Effector memory CD8-positive, alpha-beta T cell (primary cell): Measurements from ENCODE around the gene PPP2R2B.
"Not testable (repeated sequence)": the region's sequence is repeated elsewhere in the genome, so short reads cannot be mapped to it uniquely, and the experiment has no call there.

ENCODE experiments used
- ATAC-seq: fragments of 150-1000 bp; cut with Tn5 transposase; replicated peaks from 2 replicates; pipeline ENCODE4 v1.10.0; 2021; ENCODE audit warnings: mild to moderate bottlenecking, moderate library complexity
- DNase-seq, 3 experiments: peaks; one replicate each; pipeline ENCODE4 v3.0.0; 2021
- H3K27ac Mint-ChIP-seq, 2 donors: one replicate each; pipeline ENCODE4 v1.8.0; 2022; ENCODE audit warnings: mild to moderate bottlenecking in 2 of 2, mixed read lengths in 2 of 2, moderate library complexity in 2 of 2
- H3K27me3 Mint-ChIP-seq, 2 donors: one replicate each; pipeline ENCODE4 v1.8.0; 2022; ENCODE audit warnings: mixed read lengths in 2 of 2
- H3K36me3 Mint-ChIP-seq: one replicate; pipeline ENCODE4 v1.8.0; 2022; ENCODE audit warnings: mild to moderate bottlenecking, moderate library complexity, mixed read lengths; ENCODE audit not compliant: insufficient read depth
- H3K4me1 Mint-ChIP-seq, 2 donors: one replicate each; pipeline ENCODE4 v1.8.0; 2022; ENCODE audit warnings: low read depth in 2 of 2, mixed read lengths in 2 of 2
- H3K4me3 Mint-ChIP-seq, 2 donors: one replicate each; pipeline ENCODE4 v1.8.0; 2022; ENCODE audit warnings: mild to moderate bottlenecking in 2 of 2, mixed read lengths in 2 of 2, moderate library complexity in 2 of 2
- H3K9me3 Mint-ChIP-seq, 2 donors: one replicate each; pipeline ENCODE4 v1.8.0; 2022; ENCODE audit warnings: mixed read lengths in 2 of 2

Gene PPP2R2B

DNA sequence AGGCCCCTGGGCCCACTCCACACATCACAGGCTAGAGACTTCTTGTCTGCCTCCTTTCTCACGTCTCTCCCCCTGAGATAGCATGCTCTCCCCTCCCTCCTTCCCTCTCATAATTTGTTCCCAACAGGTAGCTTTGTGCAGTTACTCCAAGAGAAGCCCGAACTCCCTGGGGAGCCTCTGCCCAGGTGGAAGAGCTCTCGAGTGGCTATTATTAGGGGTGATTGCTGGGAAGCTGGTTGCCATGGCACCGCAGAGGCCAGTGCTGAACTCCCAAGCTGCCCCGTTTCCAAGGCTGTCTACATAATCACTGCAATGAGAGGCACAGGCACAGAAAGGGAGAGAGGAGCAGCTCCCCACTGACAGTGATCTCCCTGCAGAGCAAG is 257.9 kb downstream of the PPP2R2B start:
- no peak overlapping the region for H3K27ac Mint-ChIP-seq
- H3K9me3 Mint-ChIP-seq, result no peaks in the 10 kb centered on the region
- peaks cover 3% of the 10 kb centered on the region for H3K36me3 Mint-ChIP-seq
- ATAC-seq (no peak), DNase-seq (no peak)
- no peak overlapping the region for H3K4me3 Mint-ChIP-seq
- H3K27me3 Mint-ChIP-seq, result no peaks in the 10 kb centered on the region
- H3K4me1 Mint-ChIP-seq, result peaks cover 7 to 9% of the 10 kb centered on the region in 2 donors

DNA sequence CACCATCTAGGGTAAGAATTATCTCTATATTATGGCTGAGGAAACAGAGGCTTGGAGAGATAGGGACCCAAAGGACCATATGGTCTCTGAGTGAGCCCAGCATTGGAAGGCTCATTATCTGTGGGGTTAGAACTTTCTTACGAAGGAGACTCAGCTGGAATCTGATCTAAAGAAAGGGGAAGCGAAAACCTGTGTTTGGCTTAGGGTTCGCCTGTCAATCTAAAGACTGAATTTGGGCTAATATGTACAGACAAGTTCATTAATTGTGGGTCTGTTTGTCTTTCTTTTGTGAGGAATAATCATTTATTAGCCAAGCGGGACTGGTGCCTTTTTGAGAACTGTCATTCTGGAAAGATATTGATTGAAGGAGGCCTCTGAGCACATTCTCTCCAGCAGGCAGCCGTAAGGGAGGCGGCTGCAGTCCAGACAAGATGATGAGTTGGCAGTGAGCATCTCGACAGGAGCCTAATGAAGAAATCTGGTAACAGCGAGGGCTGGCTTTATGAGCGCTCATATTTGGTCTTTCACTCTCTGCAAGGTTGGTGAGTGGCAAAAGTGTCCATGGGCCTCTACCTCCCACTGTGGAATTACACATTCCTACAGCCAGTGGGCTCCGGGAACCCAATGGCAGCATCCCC is 258.4 kb downstream of the PPP2R2B start:
- H3K27me3 Mint-ChIP-seq, result no peaks in the 10 kb centered on the region
- ATAC-seq, result no peak
- no peak for DNase-seq
- peaks cover 3 to 7% of the 10 kb centered on the region in 2 donors for H3K4me1 Mint-ChIP-seq
- H3K27ac Mint-ChIP-seq, result no peak overlapping the region
- H3K36me3 Mint-ChIP-seq, result peaks cover 3% of the 10 kb centered on the region
- H3K4me3 Mint-ChIP-seq, result no peak overlapping the region
- no peaks in the 10 kb centered on the region for H3K9me3 Mint-ChIP-seq

DNA sequence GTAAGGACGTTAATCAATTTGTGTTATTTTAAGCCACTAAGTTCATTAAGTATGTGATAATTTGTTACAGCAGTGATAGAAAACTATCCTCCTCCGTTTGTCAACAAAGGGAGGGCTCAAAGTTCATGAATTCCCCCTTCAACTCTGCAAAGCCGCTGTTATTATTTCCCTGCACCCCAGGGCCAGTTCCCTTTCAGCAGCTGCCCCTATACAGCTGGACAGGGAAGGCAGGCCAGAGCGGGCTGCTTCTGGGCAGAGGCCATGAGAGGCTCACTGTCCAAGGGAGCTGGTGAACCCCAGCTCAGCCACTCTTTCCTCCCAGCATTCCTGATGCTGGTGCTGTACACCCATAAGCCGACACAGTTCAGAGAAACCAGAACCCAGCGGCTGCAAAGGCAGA is 260.1 kb downstream of the PPP2R2B start:
- ATAC-seq, result no peak
- H3K4me1 Mint-ChIP-seq, result peaks cover 0 to 3% of the 10 kb centered on the region in 2 donors
- no peak overlapping the region for H3K27ac Mint-ChIP-seq
- H3K27me3 Mint-ChIP-seq, result no peaks in the 10 kb centered on the region
- no peak overlapping the region for H3K4me3 Mint-ChIP-seq
- no peak for DNase-seq
- H3K9me3 Mint-ChIP-seq, result no peaks in the 10 kb centered on the region
- H3K36me3 Mint-ChIP-seq, result peaks cover 3% of the 10 kb centered on the region

DNA sequence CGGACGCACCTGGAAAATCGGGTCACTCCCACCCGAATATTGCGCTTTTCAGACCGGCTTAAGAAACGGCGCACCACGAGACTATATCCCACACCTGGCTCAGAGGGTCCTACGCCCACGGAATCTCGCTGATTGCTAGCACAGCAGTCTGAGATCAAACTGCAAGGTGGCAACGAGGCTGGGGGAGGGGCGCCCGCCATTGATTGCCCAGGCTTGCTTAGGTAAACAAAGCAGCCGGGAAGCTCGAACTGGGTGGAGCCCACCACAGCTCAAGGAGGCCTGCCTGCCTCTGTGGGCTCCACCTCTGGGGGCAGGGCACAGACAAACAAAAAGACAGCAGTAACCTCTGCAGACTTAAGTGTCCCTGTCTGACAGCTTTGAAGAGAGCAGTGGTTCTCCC is 268.8 kb downstream of the PPP2R2B start:
- H3K27me3 Mint-ChIP-seq, DNase-seq, H3K4me3 Mint-ChIP-seq, H3K36me3 Mint-ChIP-seq, H3K27ac Mint-ChIP-seq, H3K9me3 Mint-ChIP-seq, ATAC-seq: not testable (repeated sequence)
- H3K4me1 Mint-ChIP-seq, result peaks cover 2 to 19% of the 10 kb centered on the region in 2 donors

DNA sequence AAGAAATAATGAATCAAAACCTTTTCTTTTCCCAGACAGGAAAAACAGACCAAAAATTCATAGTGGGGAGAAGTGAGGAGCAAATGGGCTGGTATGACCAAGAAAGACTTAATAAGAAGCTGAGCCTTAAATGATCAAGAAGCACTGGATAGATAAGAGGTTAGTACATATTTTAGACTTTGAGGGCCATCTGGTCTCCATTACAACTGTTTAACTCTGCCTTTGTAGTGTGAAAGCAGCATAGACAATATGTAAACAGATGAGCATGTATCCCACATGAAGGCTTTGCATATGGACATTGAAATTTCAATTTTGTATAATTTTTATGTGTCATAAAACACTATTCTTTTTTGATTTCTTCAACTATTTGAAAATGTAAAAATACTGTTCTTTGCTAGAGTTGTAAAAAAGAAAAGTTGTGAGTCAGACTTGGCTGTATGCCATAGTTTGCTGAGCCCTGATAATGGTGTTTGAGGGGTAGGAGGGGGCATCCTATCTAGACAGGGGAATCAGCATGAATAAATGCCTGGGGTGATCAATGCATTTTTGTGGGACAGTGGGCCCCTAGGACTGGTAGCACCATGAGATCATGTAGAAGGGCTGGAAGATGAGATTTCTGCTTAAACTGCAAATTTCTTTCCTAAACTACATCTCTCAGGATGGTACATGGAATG is 270.8 kb downstream of the PPP2R2B start:
- Mint-ChIP-seq H3K4me3 (no peak overlapping the region), H3K27me3 (no peaks in the 10 kb centered on the region), H3K27ac (no peak overlapping the region), H3K9me3 (no peaks in the 10 kb centered on the region), H3K36me3 (no peaks in the 10 kb centered on the region), H3K4me1 (peaks cover 2 to 21% of the 10 kb centered on the region in 2 donors)
- DNase-seq (no peak), ATAC-seq (no peak)

DNA sequence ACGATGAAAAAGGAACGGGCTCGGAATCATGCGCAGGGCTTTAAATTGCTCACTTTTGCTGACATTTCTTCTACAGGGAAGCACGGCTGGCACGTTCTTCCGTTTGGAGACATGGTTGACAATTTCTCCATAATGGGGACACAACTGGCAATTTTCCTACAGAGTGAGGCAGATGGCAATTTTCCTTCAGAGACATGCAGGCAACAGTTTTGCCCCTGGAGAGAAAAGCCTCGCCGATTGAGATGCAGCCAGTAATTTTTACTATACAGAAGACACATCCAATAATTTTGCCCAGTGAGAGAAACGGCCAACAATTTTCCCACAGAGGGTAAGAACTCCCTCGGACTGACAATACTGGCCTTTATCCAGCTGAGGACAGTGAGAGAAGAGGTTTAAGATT is 271.7 kb downstream of the PPP2R2B start:
- Mint-ChIP-seq H3K27me3 (no peaks in the 10 kb centered on the region), H3K27ac (no peak overlapping the region), H3K4me1 (peaks cover 2 to 21% of the 10 kb centered on the region in 2 donors), H3K4me3 (no peak overlapping the region), H3K36me3 (peaks cover 3% of the 10 kb centered on the region), H3K9me3 (no peaks in the 10 kb centered on the region)
- DNase-seq (no peak), ATAC-seq (no peak)

DNA sequence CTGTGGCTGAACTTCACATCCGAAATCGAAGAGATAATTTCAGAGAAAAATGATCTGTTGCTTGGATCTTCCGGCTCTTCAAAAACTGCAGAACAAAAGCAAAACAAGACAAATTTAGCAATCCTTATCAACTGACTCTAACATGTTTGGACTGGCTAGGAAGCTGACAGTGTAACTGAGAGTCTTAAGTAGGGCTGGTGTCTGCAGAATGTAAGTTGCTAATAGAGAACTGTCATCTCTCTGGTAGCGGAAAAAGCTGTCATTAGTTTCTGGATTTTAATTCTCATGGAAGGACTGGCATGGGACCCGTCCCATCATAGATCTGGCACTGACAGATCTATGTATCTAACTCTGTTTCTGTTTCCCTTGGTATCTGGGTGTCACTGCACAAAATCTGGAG is 278.2 kb downstream of the PPP2R2B start:
- Mint-ChIP-seq H3K9me3 (no peaks in the 10 kb centered on the region), H3K4me3 (no peak overlapping the region), H3K27ac (no peak overlapping the region), H3K27me3 (no peaks in the 10 kb centered on the region), H3K36me3 (peaks cover 3% of the 10 kb centered on the region), H3K4me1 (peaks cover 0 to 3% of the 10 kb centered on the region in 2 donors)
- DNase-seq, result no peak
- no peak for ATAC-seq

DNA sequence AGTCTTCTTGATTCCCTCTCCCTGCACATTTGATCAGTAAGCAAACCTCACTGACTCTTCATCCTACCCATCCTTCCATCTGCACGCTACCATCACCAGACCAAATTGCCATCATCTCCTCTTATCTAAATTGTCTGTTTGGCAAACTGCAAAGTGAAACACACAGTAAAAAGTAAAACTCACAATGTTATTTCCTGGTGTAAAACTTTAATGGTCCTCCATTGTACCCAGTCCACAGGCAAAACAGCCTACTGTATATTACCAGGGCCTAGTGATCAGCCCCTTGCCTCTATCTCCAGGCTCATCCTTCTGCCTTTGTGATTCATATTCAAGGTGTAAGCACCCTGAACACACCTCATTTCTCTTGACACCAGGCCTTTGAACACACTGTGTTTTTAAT is 279.3 kb downstream of the PPP2R2B start:
- DNase-seq (no peak), ATAC-seq (no peak)
- H3K36me3 Mint-ChIP-seq, result peaks cover 3% of the 10 kb centered on the region
- no peak overlapping the region for H3K27ac Mint-ChIP-seq
- no peaks in the 10 kb centered on the region for H3K9me3 Mint-ChIP-seq
- H3K4me3 Mint-ChIP-seq, result no peak overlapping the region
- peaks cover 0 to 2% of the 10 kb centered on the region in 2 donors for H3K4me1 Mint-ChIP-seq
- H3K27me3 Mint-ChIP-seq, result no peaks in the 10 kb centered on the region

DNA sequence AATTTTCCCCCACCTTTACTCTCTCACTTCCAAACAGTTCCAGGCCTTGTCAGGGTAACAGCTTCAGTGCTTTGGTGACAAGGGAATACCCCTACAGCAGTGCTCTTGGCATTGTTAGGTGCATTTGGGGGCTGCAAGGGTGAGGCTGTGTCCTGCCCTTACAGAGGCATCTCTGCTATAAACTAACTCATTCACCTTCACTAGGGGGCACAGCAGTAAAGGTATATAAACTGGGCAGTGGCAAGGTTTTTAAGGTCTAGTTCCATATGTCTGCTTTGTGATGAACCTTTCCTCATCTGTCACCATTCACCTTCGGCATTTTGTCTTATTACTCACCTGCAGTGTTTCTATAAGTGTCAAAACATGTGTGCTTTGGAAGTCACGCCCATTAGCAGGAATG is 283.5 kb downstream of the PPP2R2B start:
- Mint-ChIP-seq H3K27me3 (no peaks in the 10 kb centered on the region), H3K27ac (no peak overlapping the region), H3K9me3 (no peaks in the 10 kb centered on the region), H3K4me1 (no peaks in the 10 kb centered on the region), H3K36me3 (peaks cover 32% of the 10 kb centered on the region), H3K4me3 (no peak overlapping the region)
- DNase-seq, result no peak
- ATAC-seq, result no peak

DNA sequence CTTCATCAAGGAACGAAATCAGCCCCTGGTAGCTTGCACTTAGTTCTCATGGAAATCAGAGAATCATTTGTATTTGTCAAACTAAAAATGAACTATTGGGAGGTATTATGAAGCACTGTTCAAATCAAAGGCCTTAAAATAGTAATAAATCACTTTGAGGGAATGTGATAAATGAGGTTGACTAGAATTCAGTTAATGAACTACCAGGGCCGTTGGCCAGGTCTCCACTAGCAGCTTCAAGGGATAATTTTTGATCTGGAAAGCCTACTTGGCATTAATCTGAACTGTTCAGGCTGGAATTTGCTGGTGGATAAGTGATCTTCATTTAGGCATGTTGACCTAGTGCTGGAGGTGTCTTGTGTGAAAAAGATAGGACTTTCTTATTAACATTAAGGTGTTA is 286.2 kb downstream of the PPP2R2B start:
- H3K4me3 Mint-ChIP-seq, result no peak overlapping the region
- H3K27ac Mint-ChIP-seq, result peak overlapping the region in 1 of 2 donors; percentile 11
- no peaks in the 10 kb centered on the region for H3K9me3 Mint-ChIP-seq

DNA sequence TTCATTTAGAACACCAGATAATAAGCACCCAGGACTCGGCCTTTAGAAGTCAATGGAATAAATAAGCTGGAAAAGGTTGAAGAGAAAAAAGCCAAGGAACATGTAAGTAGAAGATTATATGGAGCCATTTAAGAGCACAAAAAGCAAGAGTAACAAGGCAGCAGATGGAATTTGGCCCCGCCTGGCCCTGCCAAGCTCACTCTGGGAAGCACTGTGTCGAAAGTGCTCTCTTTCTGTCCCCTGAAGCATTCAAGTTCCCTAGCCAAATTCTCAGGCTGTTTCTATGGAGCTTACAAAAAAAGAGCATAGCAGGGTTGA is 289.6 kb downstream of the PPP2R2B start:
- Mint-ChIP-seq H3K4me3 (no peak overlapping the region), H3K9me3 (no peaks in the 10 kb centered on the region), H3K4me1 (no peaks in the 10 kb centered on the region), H3K36me3 (peaks cover 45% of the 10 kb centered on the region), H3K27ac (no peak overlapping the region), H3K27me3 (no peaks in the 10 kb centered on the region)
- ATAC-seq, result no peak
- no peak for DNase-seq

More for the DNA sequence above, 286.2 kb downstream of the PPP2R2B start:
- Mint-ChIP-seq H3K36me3 (peaks cover 46% of the 10 kb centered on the region), H3K27me3 (no peaks in the 10 kb centered on the region), H3K4me1 (no peaks in the 10 kb centered on the region)
- DNase-seq (no peak), ATAC-seq (no peak)

DNA sequence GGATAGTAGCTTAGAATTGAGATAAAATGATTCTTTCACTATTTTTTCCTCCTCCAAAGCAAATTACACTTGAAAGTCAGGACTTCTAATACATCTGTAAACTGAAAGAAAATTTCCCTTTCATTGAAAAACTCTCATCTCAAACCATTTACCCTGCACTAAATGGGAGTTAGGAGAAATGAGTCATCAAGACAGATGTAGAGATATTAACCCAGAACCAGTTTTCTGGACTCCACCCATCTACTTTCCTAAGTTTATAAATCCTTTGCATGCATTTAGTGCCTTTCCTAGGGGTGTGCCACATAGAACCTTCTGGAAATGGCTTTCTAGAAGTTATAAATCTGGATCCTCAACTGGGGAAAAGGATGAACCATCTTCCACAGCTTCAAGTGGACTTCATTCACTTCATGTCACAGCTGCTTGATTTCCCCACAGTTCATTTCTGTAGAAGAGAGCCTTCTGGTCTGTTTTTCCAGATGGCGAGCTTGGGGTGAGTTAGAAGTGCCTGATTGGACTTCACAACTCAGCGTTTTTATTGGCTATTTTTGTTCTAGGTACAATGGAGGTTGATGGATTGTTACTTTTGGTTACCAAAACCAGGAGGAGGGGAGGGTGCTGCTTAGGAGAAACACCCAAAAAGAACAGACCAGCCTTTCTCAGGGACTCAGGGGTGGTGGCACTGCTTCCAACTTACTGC is 290.1 kb downstream of the PPP2R2B start:
- H3K4me1 Mint-ChIP-seq, result no peaks in the 10 kb centered on the region
- no peak overlapping the region for H3K4me3 Mint-ChIP-seq
- ATAC-seq (no peak), DNase-seq (no peak)
- H3K27ac Mint-ChIP-seq, result no peak overlapping the region
- H3K27me3 Mint-ChIP-seq, result no peaks in the 10 kb centered on the region
- no peaks in the 10 kb centered on the region for H3K9me3 Mint-ChIP-seq
- H3K36me3 Mint-ChIP-seq, result peaks cover 41% of the 10 kb centered on the region

DNA sequence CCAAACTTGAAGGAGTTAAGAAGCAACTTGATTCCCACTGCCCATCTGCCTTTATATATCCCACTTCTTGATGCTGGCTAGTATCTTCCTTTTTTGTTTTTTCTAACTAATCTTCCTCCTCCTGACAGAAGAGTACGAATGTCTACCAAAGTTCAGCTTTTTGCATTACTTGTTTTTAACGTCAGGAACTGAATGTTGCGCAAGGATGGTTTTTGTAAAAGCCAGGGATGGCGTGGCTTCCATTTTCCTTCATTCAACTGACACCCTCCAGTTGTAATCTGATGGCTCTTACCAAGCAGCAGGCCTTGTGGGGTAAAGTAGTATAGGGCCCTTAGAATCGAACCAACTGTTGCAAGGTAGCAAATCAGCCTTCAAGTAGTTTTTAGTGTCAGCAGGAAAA is 291.8 kb downstream of the PPP2R2B start:
- no peak overlapping the region for H3K4me3 Mint-ChIP-seq
- H3K36me3 Mint-ChIP-seq, result peaks cover 31% of the 10 kb centered on the region
- no peaks in the 10 kb centered on the region for H3K4me1 Mint-ChIP-seq
- peak overlapping the region in 1 of 2 donors; percentile 20 for H3K27ac Mint-ChIP-seq
- no peaks in the 10 kb centered on the region for H3K27me3 Mint-ChIP-seq
- no peaks in the 10 kb centered on the region for H3K9me3 Mint-ChIP-seq
- ATAC-seq (no peak), DNase-seq (no peak)

DNA sequence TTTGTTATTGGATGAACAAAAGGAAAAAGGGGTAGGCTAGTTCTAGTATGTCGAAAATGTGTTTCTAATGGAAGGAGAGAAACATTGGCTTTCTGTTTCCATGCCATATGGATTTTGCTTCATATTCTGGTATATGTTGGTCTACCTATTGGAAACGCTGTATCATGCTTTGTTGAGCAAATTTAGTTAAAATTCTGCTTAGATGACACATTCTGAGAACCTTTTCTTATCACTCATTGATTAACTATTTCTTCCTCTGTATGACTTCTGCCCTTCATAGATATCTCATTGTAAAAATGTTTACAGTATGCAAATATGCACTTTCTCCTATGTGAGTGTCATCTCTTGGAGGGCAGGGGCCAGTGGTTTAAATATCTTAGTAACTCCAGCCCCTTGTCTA is 293.8 kb downstream of the PPP2R2B start:
- peaks cover 11% of the 10 kb centered on the region for H3K36me3 Mint-ChIP-seq
- no peaks in the 10 kb centered on the region for H3K9me3 Mint-ChIP-seq
- ATAC-seq (no peak), DNase-seq (no peak)
- H3K4me3 Mint-ChIP-seq, result no peak overlapping the region
- no peaks in the 10 kb centered on the region for H3K27me3 Mint-ChIP-seq
- H3K4me1 Mint-ChIP-seq, result no peaks in the 10 kb centered on the region
- no peak overlapping the region for H3K27ac Mint-ChIP-seq
